ENCODE measurements around the gene NSFL1C.

NSFL1C gene

GRCh38 chr20:1467355-1468116 is 887 bp upstream of the NSFL1C start:
- H3K27me3 Mint-ChIP-seq (ENCODE audit: low read depth, poor library complexity) = peaks cover 19% of the 10 kb centered on the region
- no peaks in the 10 kb centered on the region for H3K9me3 Mint-ChIP-seq
- TF ChIP-seq CTCF (IDR thresholded peaks at IDR 0.05) = no peak
- peaks cover 42% of the 10 kb centered on the region for H3K4me1 Mint-ChIP-seq
- H3K4me3 Mint-ChIP-seq = peak overlapping the region; percentile 67
- H3K27ac Mint-ChIP-seq = peak overlapping the region; percentile 24
- peaks cover 17% of the 10 kb centered on the region for H3K36me3 Mint-ChIP-seq (ENCODE audit: low read depth)
- no peak for DNase-seq

GRCh38 chr20:1467082-1467354 is 369 bp upstream of the NSFL1C start:
- no peaks in the 10 kb centered on the region for H3K9me3 Mint-ChIP-seq
- H3K4me1 Mint-ChIP-seq = peaks cover 42% of the 10 kb centered on the region
- H3K36me3 Mint-ChIP-seq (ENCODE audit: low read depth) = peaks cover 17% of the 10 kb centered on the region
- no peak overlapping the region for H3K27ac Mint-ChIP-seq
- H3K27me3 Mint-ChIP-seq (ENCODE audit: low read depth, poor library complexity) = peaks cover 19% of the 10 kb centered on the region
- peak overlapping the region; percentile 67 for H3K4me3 Mint-ChIP-seq
- no peak for DNase-seq
- peak; percentile 8 for TF ChIP-seq CTCF (IDR thresholded peaks at IDR 0.05)

- TF ChIP-seq CTCF (IDR thresholded peaks at IDR 0.05) = no peak
- peak overlapping the region; percentile 92 for H3K4me3 Mint-ChIP-seq
- peaks cover 24% of the 10 kb centered on the region for H3K36me3 Mint-ChIP-seq (ENCODE audit: low read depth)
- H3K9me3 Mint-ChIP-seq = no peaks in the 10 kb centered on the region
- peak overlapping the region; percentile 74 for H3K27ac Mint-ChIP-seq
- peaks cover 39% of the 10 kb centered on the region for H3K4me1 Mint-ChIP-seq
- DNase-seq = no peak
- H3K27me3 Mint-ChIP-seq (ENCODE audit: low read depth, poor library complexity) = peaks cover 19% of the 10 kb centered on the region
Measured at GRCh38 chr20:1465470-1466210, 1.0 kb downstream of the NSFL1C start.

- DNase-seq = no peak
- Mint-ChIP-seq H3K4me1 (peaks cover 32% of the 10 kb centered on the region), H3K27ac (no peak overlapping the region), H3K9me3 (no peaks in the 10 kb centered on the region), H3K27me3 (ENCODE audit: low read depth, poor library complexity) (peaks cover 17% of the 10 kb centered on the region), H3K36me3 (ENCODE audit: low read depth) (peaks cover 26% of the 10 kb centered on the region), H3K4me3 (no peak overlapping the region)
- no peak for TF ChIP-seq CTCF (IDR thresholded peaks at IDR 0.05)
Measured at GRCh38 chr20:1463971-1464570, 2.6 kb downstream of the NSFL1C start.

GRCh38 chr20:1462834-1463233 is 3.8 kb downstream of the NSFL1C start:
- H3K27me3 Mint-ChIP-seq (ENCODE audit: low read depth, poor library complexity) = peaks cover 10% of the 10 kb centered on the region
- DNase-seq = no peak
- H3K4me3 Mint-ChIP-seq = no peak overlapping the region
- H3K36me3 Mint-ChIP-seq (ENCODE audit: low read depth) = peaks cover 35% of the 10 kb centered on the region
- TF ChIP-seq CTCF (IDR thresholded peaks at IDR 0.05) = no peak
- no peaks in the 10 kb centered on the region for H3K9me3 Mint-ChIP-seq
- H3K27ac Mint-ChIP-seq = no peak overlapping the region
- H3K4me1 Mint-ChIP-seq = peaks cover 28% of the 10 kb centered on the region

Measured in nephron progenitor cell (in vitro differentiated cells).